GM10266 (cell line): Measurements from ENCODE around the gene TMSB4X.
"Not testable (repeated sequence)": the region's sequence is repeated elsewhere in the genome, so short reads cannot be mapped to it uniquely, and the experiment has no call there.

Source experiments
- DNase-seq: peaks from one replicate; pipeline ENCODE4 v3.0.0; 2012; ENCODE audit errors: extremely low spot score
- TF ChIP-seq, protein P1 (sequence below): IDR thresholded peaks from 2 replicates; pipeline ENCODE4 v1.5.1; 2012; ENCODE audit warnings: mild to moderate bottlenecking, low read depth; ENCODE audit not compliant: control insufficient read depth, insufficient read depth; ENCODE audit errors: missing control alignments

The TMSB4X gene

DNA sequence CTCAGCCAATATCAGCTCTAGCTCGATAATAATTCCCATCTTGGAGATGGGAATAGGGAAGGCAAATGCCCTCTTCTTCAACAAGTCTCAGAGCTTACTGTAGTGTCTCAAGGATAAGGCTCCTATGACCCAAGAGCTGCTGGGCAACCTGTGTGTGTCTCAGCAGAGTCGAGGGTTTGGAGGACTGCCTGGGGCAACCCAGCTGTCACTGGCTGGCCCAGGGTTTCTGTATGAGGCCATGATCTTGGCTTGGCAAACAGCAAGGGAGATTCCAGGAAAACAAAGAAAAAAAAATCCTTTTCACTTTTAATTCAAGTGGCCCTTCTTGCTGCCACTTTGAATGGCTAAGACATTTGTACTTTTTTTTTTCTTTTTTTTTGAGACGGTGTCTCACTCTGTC lies 34.4 kb downstream of the TMSB4X start:
- TF ChIP-seq, protein P1, sequence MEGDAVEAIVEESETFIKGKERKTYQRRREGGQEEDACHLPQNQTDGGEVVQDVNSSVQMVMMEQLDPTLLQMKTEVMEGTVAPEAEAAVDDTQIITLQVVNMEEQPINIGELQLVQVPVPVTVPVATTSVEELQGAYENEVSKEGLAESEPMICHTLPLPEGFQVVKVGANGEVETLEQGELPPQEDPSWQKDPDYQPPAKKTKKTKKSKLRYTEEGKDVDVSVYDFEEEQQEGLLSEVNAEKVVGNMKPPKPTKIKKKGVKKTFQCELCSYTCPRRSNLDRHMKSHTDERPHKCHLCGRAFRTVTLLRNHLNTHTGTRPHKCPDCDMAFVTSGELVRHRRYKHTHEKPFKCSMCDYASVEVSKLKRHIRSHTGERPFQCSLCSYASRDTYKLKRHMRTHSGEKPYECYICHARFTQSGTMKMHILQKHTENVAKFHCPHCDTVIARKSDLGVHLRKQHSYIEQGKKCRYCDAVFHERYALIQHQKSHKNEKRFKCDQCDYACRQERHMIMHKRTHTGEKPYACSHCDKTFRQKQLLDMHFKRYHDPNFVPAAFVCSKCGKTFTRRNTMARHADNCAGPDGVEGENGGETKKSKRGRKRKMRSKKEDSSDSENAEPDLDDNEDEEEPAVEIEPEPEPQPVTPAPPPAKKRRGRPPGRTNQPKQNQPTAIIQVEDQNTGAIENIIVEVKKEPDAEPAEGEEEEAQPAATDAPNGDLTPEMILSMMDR, result no peak
- no peak for DNase-seq

DNA sequence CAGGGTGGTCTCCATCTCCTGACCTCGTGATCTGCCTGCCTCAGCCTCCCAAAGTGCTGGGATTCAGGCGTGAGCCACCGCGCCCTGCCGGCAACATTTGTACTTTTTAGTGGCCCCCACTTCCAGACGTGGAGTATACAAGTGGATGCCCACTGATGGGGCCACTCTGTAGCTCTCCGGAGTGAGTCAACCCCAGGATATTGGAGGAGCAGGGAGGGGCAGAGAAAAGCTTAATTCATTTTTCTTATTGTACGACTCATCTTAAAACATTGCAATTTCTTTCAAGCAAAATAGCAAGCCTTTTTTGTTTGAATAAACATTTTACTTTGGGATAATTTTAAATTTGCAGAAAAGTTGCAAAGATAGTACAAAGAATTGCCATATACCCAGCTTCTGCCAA lies 34.9 kb downstream of the TMSB4X start:
- TF ChIP-seq, protein P1, result no peak
- no peak for DNase-seq

DNA sequence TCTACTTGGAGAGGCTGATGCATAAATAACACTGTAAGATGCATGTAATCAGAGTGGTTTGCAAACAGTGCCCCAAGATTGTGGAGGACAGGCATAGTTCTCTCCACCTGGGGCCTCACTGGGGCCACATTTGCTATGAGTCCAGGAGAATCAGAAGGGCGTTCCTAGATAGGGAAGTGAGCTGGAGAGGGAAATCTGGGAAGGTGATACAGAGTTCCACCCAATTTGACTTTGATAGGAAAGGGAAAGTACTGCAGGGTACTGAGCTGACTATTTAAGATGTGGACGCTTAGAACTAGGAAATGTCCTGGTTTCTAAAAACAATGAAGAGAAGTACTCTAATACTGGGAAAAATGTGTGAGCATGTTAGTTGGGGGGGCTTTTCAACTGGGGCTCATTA lies 35.6 kb downstream of the TMSB4X start:
- TF ChIP-seq, protein P1, result no peak
- no peak for DNase-seq

DNA sequence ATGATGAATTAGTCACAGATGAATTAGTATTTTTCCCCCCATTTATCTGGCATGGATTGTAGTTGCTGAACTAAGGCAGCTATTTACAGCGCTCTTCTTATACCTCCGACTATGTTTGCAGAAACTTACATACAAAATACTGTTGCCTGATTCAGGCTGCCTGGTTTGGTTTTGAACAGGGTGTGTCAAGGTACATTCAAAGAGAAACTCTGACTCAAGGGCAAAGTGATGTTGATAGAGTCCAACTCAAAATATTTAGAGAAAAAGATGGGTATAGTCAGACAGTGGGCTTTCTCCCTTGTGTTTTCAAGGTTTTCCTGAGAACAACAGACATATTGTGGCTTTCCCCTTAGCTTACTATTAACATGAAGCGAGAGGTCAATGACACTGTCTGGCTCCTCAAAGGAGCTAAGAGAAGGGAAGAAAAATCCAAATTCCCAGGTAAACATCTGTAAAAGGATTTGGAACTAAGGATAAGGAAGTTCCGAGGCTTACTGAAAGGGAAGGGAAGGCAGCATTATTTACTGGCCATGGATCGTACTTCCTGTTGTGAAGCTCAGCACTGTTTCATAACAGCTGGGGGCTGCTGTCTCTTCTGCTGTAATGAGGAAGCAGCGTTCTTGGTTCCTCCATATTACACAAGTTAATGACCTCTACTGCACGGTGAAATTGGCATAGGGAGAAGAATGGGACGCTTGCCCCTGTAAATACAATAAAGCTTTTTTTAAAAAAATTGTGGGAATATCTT lies 38.6 kb downstream of the TMSB4X start:
- TF ChIP-seq, protein P1, result no peak
- no peak for DNase-seq

DNA sequence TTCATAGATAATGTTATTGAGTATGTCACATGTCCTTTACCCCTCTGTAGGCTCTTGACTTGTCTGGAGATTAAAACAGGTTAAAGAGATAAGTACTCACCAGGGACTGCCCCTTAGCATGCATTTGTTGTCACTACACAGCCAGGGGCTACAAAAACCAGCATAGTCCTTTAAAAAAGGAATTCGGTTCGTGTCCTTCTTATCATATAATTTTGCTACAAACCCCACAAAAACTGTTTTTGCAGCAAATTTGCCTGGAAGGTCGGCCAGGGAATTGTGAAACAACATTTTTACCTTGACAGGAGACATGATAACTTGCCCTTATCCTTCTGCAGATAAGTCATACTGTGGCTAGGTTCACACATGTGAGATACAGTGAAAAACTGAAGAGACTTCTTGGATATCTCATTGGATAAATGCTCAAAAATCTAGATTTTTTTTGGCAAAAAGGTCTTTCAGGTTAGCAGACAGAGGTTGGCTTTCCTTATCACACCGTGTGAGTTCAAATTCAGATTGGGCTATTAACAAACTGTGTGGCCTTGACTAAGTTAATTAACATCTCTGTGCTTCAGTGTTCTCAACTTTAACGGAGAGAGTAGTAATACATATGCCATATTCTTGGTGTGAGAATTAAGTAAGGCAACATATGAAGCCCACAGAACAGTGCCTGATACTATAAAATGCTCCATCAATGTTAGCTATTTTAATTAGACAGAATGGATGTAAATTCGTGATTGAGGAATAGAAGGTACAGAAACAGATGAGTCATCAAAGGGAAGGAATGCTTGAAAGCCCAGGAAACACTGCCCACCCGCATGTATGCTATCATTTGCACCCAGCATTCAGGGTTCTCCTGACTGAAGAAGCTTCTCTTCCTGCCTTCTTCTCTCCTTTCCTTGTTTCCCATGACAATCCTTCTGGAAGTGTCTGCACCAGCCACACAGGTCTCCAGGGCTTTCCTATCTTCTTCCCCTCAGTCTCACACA lies 39.5 kb downstream of the TMSB4X start:
- TF ChIP-seq, protein P1, result no peak
- no peak for DNase-seq

DNA sequence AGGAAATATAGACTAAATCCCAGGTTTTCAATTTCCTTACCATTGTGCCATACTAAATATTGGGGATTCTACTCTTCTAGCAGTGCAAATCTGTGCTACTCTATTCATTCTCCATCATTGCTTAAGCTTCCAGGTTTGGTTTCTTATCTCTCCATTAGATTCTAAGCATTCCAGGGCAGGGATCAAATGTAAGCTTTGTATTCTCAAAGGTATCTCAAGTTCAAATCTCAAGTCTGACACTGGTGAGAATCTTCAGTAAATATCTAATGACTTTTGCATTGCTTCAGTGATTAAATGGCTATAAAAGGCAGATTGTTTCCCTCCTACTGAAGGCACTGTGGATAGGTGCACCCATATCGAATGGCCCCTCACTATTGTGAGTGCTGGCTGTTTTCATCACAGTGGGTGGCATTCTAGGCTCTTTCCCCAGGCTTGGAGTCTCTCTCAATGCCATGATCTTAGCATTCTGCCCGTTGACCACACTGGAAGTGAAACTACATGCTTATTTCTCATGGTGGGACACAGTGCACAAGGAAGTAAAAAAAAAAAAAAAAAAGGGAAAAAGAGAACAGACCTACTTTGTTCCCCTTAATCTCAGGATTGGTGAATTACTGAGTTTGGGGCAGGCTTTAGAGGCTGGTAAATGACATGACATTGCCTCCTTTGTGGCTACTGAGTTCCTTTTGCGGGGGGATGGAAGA lies 40.8 kb downstream of the TMSB4X start:
- TF ChIP-seq, protein P1, result no peak
- DNase-seq, result no peak

DNA sequence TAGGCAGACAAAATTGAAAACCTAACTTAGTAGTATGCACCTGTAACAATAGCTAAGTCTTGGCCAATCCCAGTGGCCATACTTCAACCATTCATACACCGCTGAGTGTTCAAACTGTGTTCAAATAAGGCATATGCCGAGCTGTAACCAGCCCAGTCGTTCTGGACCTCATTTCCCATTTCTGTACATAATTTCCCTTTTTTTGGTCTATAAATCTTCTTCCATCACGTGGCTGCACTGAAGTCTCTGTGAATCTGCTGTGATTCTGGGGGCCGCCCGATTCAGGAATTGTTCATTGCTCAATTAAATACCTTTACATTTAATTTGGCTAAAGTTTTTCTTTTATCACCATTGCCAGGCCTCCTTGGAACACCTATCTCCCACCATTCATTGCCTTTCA lies 41.8 kb downstream of the TMSB4X start:
- not testable (repeated sequence) for DNase-seq
